Measurements from ENCODE around the gene BCAR1. TPM values are rescaled to one million over a fixed set of nuclear protein-coding genes. Genes with fewer than 3 reads are reported as not detected.

The BCAR1 gene
- total RNA-seq, 4 donors from 2014 or later: 34.6 to 63.7 (median 37.0) TPM

GRCh38 chr16:75265911-75266701 lies 14.7 kb upstream of the BCAR1 start:
- Histone ChIP-seq H3K27ac (peak overlapping the region; percentile 70 to 96 (median 92)), H3K4me1 (peaks cover 0 to 64% (median 41%) of the 10 kb centered on the region in 3 donors), H3K4me3 (peak overlapping the region; percentile 80 to 94), H3K36me3 (no peaks in the 10 kb centered on the region), H3K27me3 (no peaks in the 10 kb centered on the region), H3K9me3 (no peaks in the 10 kb centered on the region)
- TF ChIP-seq CTCF (IDR thresholded peaks at IDR 0.05) (no peak), EP300 (IDR thresholded peaks at IDR 0.05) (no peak), POLR2A (IDR thresholded peaks at IDR 0.05) (peak; percentile 45 to 67), POLR2AphosphoS5 (IDR thresholded peaks at IDR 0.05) (peak; percentile 15)
- no CpG with 5 or more reads among the region's 62 CpGs for WGBS, 2 donors (ENCODE audit: low coverage in 1 of 2)
- peak; percentile 86 for ATAC-seq

DNA sequence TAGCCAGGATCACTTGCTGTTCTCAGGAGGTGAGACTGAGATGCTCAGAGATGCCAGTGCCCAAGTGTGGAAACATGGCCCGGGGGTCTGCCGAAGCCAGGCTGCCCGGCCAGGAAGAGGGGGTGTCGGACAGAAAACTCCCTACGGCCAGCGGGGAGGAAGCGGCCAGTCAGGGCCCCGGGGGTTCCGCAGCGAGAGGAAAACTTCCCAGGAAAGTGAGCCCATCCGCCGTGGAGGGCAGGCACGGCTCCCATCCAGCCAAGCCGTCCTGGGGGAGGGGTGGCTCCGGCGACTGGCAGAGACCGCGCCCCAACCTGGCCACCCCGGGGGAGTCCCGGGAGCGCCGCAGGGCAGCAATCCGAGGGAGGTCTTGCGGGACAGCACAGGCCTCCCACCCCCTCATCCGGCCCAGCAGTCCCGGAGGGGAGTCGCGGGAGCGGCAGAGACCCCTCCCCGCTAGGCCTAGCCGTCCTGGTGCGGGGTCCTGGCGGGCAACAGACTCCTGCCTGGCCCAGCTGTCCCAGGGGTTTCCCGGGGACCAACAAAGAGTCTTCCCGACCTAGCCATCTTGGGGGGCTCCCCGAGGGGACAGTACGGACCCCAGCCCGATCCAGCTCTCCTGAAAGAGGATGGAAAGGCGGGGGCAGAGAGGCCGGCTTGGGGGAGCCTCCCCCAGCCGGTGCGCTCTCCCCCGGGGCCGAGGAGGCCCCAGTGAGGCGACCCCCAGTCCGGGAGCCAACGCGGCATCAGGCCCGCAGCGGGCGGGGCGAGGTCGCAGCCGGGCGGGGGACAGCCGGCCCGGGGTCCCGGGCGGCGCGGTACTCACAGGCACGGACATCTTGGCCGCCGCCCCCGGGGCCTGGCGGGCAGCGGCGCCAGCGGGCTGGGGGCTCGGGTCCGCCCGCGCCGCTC lies 13.8 kb upstream of the BCAR1 start:
- Histone ChIP-seq H3K27ac (peak overlapping the region; percentile 70 to 96 (median 92)), H3K4me3 (peak overlapping the region; percentile 80 to 94), H3K4me1 (peaks cover 0 to 73% (median 42%) of the 10 kb centered on the region in 3 donors), H3K36me3 (no peaks in the 10 kb centered on the region), H3K9me3 (no peaks in the 10 kb centered on the region), H3K27me3 (no peaks in the 10 kb centered on the region)
- 0 to 2% methylated on average over 4 to 9 of the region's 74 CpGs for WGBS, 2 donors (ENCODE audit: low coverage in 1 of 2)
- peak; percentile 29 for ATAC-seq
- no peak for TF ChIP-seq EP300 (IDR thresholded peaks at IDR 0.05)
- no peak for TF ChIP-seq CTCF (IDR thresholded peaks at IDR 0.05)
- no peak for TF ChIP-seq POLR2A (IDR thresholded peaks at IDR 0.05)
- TF ChIP-seq POLR2AphosphoS5 (IDR thresholded peaks at IDR 0.05): no peak

GRCh38 chr16:75264457-75264998 lies 13.1 kb upstream of the BCAR1 start:
- no peaks in the 10 kb centered on the region for H3K9me3 ChIP-seq
- H3K36me3 ChIP-seq: no peaks in the 10 kb centered on the region
- H3K27me3 ChIP-seq: no peaks in the 10 kb centered on the region
- no peak for TF ChIP-seq EP300 (IDR thresholded peaks at IDR 0.05)
- no peak for TF ChIP-seq CTCF (IDR thresholded peaks at IDR 0.05)
- no peak for TF ChIP-seq POLR2AphosphoS5 (IDR thresholded peaks at IDR 0.05)
- TF ChIP-seq POLR2A (IDR thresholded peaks at IDR 0.05): no peak
- H3K4me1 ChIP-seq: peaks cover 0 to 79% (median 42%) of the 10 kb centered on the region in 3 donors
- H3K27ac ChIP-seq: peak overlapping the region; percentile 70 to 96 (median 92)
- no peak for ATAC-seq
- WGBS, 2 donors (ENCODE audit: low coverage in 1 of 2): 0 to 4% methylated on average over 3 to 4 of the region's 14 CpGs
- H3K4me3 ChIP-seq: peak overlapping the region; percentile 80 to 94

- no peak for ATAC-seq
- WGBS, 2 donors (ENCODE audit: low coverage in 1 of 2): 20% methylated on average over 1 to 2 of the region's 8 CpGs
- peaks cover 0 to 81% (median 42%) of the 10 kb centered on the region in 3 donors for H3K4me1 ChIP-seq
These were observed 12.6 kb upstream of the BCAR1 start for GRCh38 chr16:75263963-75264445.

More at GRCh38 chr16:75263963-75264445, 12.6 kb upstream of the BCAR1 start:
- Histone ChIP-seq H3K27ac (peak overlapping the region in 3 of 4 donors; percentile 89 to 96 (median 95)), H3K36me3 (no peaks in the 10 kb centered on the region), H3K27me3 (no peaks in the 10 kb centered on the region), H3K9me3 (no peaks in the 10 kb centered on the region), H3K4me3 (peak overlapping the region in 1 of 2 donors; percentile 94)
- TF ChIP-seq POLR2AphosphoS5 (IDR thresholded peaks at IDR 0.05) (no peak), POLR2A (IDR thresholded peaks at IDR 0.05) (no peak), EP300 (IDR thresholded peaks at IDR 0.05) (no peak), CTCF (IDR thresholded peaks at IDR 0.05) (no peak)
